ENCODE results near the gene MYBPC2.
"Not testable (repeated sequence)": the region's sequence is repeated elsewhere in the genome, so short reads cannot be mapped to it uniquely, and the experiment has no call there.

The MYBPC2 gene

GRCh38 chr19:50430888-50431342, 1.8 kb upstream of the MYBPC2 start:
- DNase-seq, result no peak

GRCh38 chr19:50431343-50432220, 1.1 kb upstream of the MYBPC2 start:
- DNase-seq, result peak; percentile 78

GRCh38 chr19:50433201-50434180, 799 bp downstream of the MYBPC2 start:
- no peak for DNase-seq

GRCh38 chr19:50434525-50434924, 1.8 kb downstream of the MYBPC2 start:
- no peak for DNase-seq

- DNase-seq, result no peak
Observed at GRCh38 chr19:50435221-50435620, 2.5 kb downstream of the MYBPC2 start.

- no peak for DNase-seq
Observed at GRCh38 chr19:50435627-50436026, 2.9 kb downstream of the MYBPC2 start.

GRCh38 chr19:50437862-50438449, 5.3 kb downstream of the MYBPC2 start:
- DNase-seq, result no peak

- not testable (repeated sequence) for DNase-seq
Observed at GRCh38 chr19:50439130-50439529, 6.4 kb downstream of the MYBPC2 start.

GRCh38 chr19:50444059-50444458, 11.4 kb downstream of the MYBPC2 start:
- no peak for DNase-seq

- no peak for DNase-seq
Observed at GRCh38 chr19:50447053-50447452, 14.4 kb downstream of the MYBPC2 start.

- DNase-seq, result no peak
Observed at GRCh38 chr19:50447750-50448149, 15.1 kb downstream of the MYBPC2 start.

GRCh38 chr19:50449236-50449899, 16.7 kb downstream of the MYBPC2 start:
- DNase-seq, result no peak

GRCh38 chr19:50450369-50451222, 17.9 kb downstream of the MYBPC2 start:
- DNase-seq, result no peak

- no peak for DNase-seq
Observed at GRCh38 chr19:50451223-50451534, 18.5 kb downstream of the MYBPC2 start.

- no peak for DNase-seq
Observed at GRCh38 chr19:50453243-50453642, 20.6 kb downstream of the MYBPC2 start.

- DNase-seq, result no peak
Observed at GRCh38 chr19:50455992-50456391, 23.3 kb downstream of the MYBPC2 start.

- DNase-seq, result no peak
Observed at GRCh38 chr19:50457300-50457699, 24.6 kb downstream of the MYBPC2 start.

- no peak for DNase-seq
Observed at GRCh38 chr19:50458396-50459066, 25.8 kb downstream of the MYBPC2 start.

- no peak for DNase-seq
Observed at GRCh38 chr19:50459067-50459456, 26.4 kb downstream of the MYBPC2 start.

- DNase-seq, result no peak
Observed at GRCh38 chr19:50459638-50460037, 26.9 kb downstream of the MYBPC2 start.

- no peak for DNase-seq
Observed at GRCh38 chr19:50460161-50460765, 27.6 kb downstream of the MYBPC2 start.
